Endodermal cell (in vitro differentiated cells): Measurements from ENCODE around the gene PSORS1C1. TPM values are rescaled to one million over a fixed set of nuclear protein-coding genes. Genes with fewer than 3 reads are reported as not detected.

Source experiments
- DNase-seq: peaks from one replicate; pipeline ENCODE4 v3.0.0-alpha.2; 2017
- H3K27ac ChIP-seq: 2 replicates; pipeline ENCODE4 v1.5.1; 2013; ENCODE audit warnings: mild to moderate bottlenecking, low read depth, low read length, moderate library complexity
- H3K27me3 ChIP-seq: 2 replicates; pipeline ENCODE4 v1.6.1; 2013; ENCODE audit warnings: mild to moderate bottlenecking, low read length, moderate library complexity; ENCODE audit not compliant: insufficient read depth, control insufficient read depth, poor library complexity, severe bottlenecking
- H3K36me3 ChIP-seq: 2 replicates; pipeline ENCODE4 v1.7.0; 2013; ENCODE audit warnings: mild to moderate bottlenecking, low read length, moderate library complexity; ENCODE audit not compliant: control insufficient read depth, insufficient read depth
- H3K4me1 ChIP-seq: one replicate; pipeline ENCODE4 v1.7.0; 2013; ENCODE audit warnings: low read length; ENCODE audit not compliant: control insufficient read depth, insufficient read depth
- H3K4me3 ChIP-seq: 2 replicates; pipeline ENCODE4 v1.5.1; 2013; ENCODE audit warnings: mild to moderate bottlenecking, low read length, moderate library complexity
- H3K9ac ChIP-seq: 2 replicates; pipeline ENCODE4 v1.6.1; 2013; ENCODE audit warnings: mild to moderate bottlenecking, low read length, moderate library complexity; ENCODE audit not compliant: poor library complexity, severe bottlenecking; ENCODE audit errors: extremely low read depth
- H3K9me3 ChIP-seq: 2 replicates; pipeline ENCODE4 v1.6.1; 2013; ENCODE audit warnings: mild to moderate bottlenecking, low read length, moderate library complexity; ENCODE audit not compliant: control insufficient read depth
- H3K27ac Mint-ChIP-seq: 2 replicates; pipeline ENCODE4 v1.8.0; 2020; ENCODE audit warnings: mixed read lengths
- H3K27me3 Mint-ChIP-seq: 2 replicates; pipeline ENCODE4 v1.8.0; 2021; ENCODE audit warnings: mild to moderate bottlenecking, mixed read lengths; ENCODE audit not compliant: insufficient read depth
- H3K36me3 Mint-ChIP-seq: 2 replicates; pipeline ENCODE4 v1.8.0; 2020; ENCODE audit warnings: low read depth, mixed read lengths
- H3K4me1 Mint-ChIP-seq: 2 replicates; pipeline ENCODE4 v1.8.0; 2020; ENCODE audit warnings: mixed read lengths
- H3K4me3 Mint-ChIP-seq: 2 replicates; pipeline ENCODE4 v1.8.0; 2020; ENCODE audit warnings: mild to moderate bottlenecking, moderate library complexity, mixed read lengths
- H3K9me3 Mint-ChIP-seq: 2 replicates; pipeline ENCODE4 v1.8.0; 2020; ENCODE audit warnings: mild to moderate bottlenecking, mixed read lengths
- CTCF ChIP-seq: fragments of 200-600 bp; sonication (generic); conservative IDR thresholded peaks from 2 replicates; pipeline ENCODE4 v1.5.0; 2021; ENCODE audit warnings: antibody characterized with exemption, mild to moderate bottlenecking
- WGBS, 2 experiments: methylation state at CpG; one replicate each; pipeline versions ENCODE4 v1.1.5 to v1.1.7; 2013; ENCODE audit warnings: missing lambda C conversion rate in 2 of 2, mixed read lengths in 1 of 2; ENCODE audit not compliant: insufficient coverage in 1 of 2, insufficient read length in 1 of 2; 5-methylcytosine and 5-hydroxymethylcytosine counted together
- total RNA-seq, 2 donors: library from RNA; stranded (reverse); fragmentation: NEBNext Ultra II Directional in 1 of 2; extraction: Animal tissue kit (Norgen Biotek cat#: 25700) in 1 of 2; gene quantifications; 2 replicates in 1 of 2; 3 replicates in 1 of 2; pipeline ENCODE4 v1.2.1, GENCODE V29; 2021

Gene PSORS1C1
- total RNA-seq, 2 donors from 2014 or later = 1.1 to 1.2 TPM

DNA sequence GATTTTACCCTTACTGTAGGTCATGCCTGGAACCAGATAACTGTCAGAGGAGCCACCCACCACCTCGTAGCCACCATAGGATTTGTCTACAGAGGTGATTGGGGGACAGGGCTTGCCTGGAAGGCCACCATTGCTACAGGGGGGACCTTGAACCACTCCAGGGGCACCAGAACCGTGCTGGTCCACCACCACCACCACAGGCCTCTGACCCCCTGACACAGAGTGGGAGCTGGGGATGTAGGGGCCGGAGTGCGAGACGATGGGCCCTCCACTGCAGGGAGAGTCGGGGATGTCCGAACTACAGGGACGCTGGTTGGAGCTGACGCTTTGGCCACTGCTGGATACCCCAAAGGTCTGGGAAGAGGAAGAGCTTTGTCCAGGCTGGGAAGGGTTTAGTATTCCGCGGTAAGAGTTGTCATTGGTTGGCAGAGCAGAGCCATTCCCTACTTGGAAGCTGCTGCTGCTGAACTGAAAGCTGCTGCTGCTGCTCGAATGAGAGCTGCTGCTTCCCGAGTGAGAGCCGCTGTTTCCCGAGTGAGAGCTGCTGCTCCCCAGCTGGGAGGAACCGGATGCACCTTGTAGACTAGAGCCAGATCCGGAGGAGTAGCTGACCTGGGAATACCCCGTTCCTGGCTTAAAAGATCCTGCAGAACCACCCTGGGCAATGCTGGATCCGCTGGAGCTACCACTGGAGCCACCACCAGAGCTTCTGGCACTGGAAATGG lies 2.2 kb downstream of the PSORS1C1 start:
- H3K27ac Mint-ChIP-seq = no peak overlapping the region
- no peaks in the 10 kb centered on the region for H3K36me3 Mint-ChIP-seq

GRCh38 chr6:31118178-31118577 lies 3.6 kb downstream of the PSORS1C1 start:
- no peak for TF ChIP-seq CTCF
- Histone ChIP-seq H3K9me3 (no peaks in the 10 kb centered on the region), H3K27ac (no peak overlapping the region), H3K9ac (no peak overlapping the region), H3K4me1 (peaks cover 9% of the 10 kb centered on the region), H3K36me3 (no peaks in the 10 kb centered on the region), H3K4me3 (no peak overlapping the region), H3K27me3 (no peaks in the 10 kb centered on the region)
- Mint-ChIP-seq H3K4me3 (no peak overlapping the region), H3K9me3 (no peaks in the 10 kb centered on the region), H3K27ac (no peak overlapping the region), H3K4me1 (peaks cover 17% of the 10 kb centered on the region), H3K36me3 (no peaks in the 10 kb centered on the region), H3K27me3 (peaks cover 8% of the 10 kb centered on the region)
- 90 to 96% methylated on average over 7 of the region's 7 CpGs for WGBS, 2 experiments
- no peak for DNase-seq

More for the DNA sequence above, 2.2 kb downstream of the PSORS1C1 start:
- Histone ChIP-seq H3K4me1 (peaks cover 9% of the 10 kb centered on the region), H3K27me3 (no peaks in the 10 kb centered on the region), H3K4me3 (no peak overlapping the region), H3K9ac (no peak overlapping the region), H3K36me3 (no peaks in the 10 kb centered on the region), H3K27ac (no peak overlapping the region), H3K9me3 (no peaks in the 10 kb centered on the region)
- H3K4me1 Mint-ChIP-seq = peaks cover 17% of the 10 kb centered on the region
- no peaks in the 10 kb centered on the region for H3K9me3 Mint-ChIP-seq
- 90 to 94% methylated on average over 9 to 19 of the region's 19 CpGs for WGBS, 2 experiments
- no peak overlapping the region for H3K4me3 Mint-ChIP-seq
- DNase-seq = no peak
- no peak for TF ChIP-seq CTCF
- H3K27me3 Mint-ChIP-seq = peaks cover 15% of the 10 kb centered on the region

GRCh38 chr6:31120151-31120915 lies 5.7 kb downstream of the PSORS1C1 start, which contains the start of gene CDSN:
Gene CDSN (minus strand): TSS chr6:31120446. CDS start chr6:31120419, 27 bp downstream.
- Histone ChIP-seq H3K27ac (no peak within 1 kb of the TSS), H3K4me1 (no peaks in the 10 kb centered on the region), H3K27me3 (no peaks in the 10 kb centered on the region), H3K4me3 (no peak within 1 kb of the TSS), H3K9ac (no peak within 1 kb of the TSS), H3K36me3 (no peaks in the 10 kb centered on the region), H3K9me3 (no peaks in the 10 kb centered on the region)
- no peak within 1 kb of the TSS for H3K4me3 Mint-ChIP-seq
- no peaks in the 10 kb centered on the region for H3K9me3 Mint-ChIP-seq
- H3K27ac Mint-ChIP-seq = no peak within 1 kb of the TSS
- WGBS, 2 experiments = 90 to 92% methylated on average over 23 to 26 of the region's 26 CpGs
- no peak for DNase-seq
- peaks cover 8% of the 10 kb centered on the region for H3K4me1 Mint-ChIP-seq
- H3K27me3 Mint-ChIP-seq = peaks cover 9% of the 10 kb centered on the region
- H3K36me3 Mint-ChIP-seq = no peaks in the 10 kb centered on the region
- TF ChIP-seq CTCF = no peak
